ENCODE measurements around the gene KIAA0753. TPM values are rescaled to one million over a fixed set of nuclear protein-coding genes. Genes with fewer than 3 reads are reported as not detected.
A peak's percentile ranks its signal among the peaks of the same experiment; 100 is the strongest.

The KIAA0753 gene
- total RNA-seq, 4 donors from 2014 or later, result 33.9 to 58.8 (median 40.2) TPM

DNA sequence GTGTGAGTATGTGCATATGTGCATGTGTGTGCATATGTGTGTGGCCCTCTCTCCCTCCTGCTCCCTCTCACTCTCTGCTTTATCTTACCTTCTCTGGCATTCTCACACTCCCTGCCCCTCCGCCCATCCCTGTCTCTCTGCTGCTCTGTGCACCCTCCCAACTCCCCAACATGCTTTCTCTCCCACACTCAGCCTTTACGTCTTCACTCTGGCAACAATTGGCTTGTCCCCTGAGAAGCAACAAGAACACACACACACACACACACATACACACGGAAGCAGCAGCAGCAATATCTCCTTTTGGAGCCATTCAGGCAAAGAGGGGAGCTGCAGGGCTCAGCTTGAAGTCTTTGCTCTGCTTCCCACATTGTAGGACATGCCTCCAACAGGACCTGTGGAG lies 112.0 kb downstream of the KIAA0753 start:
- TF ChIP-seq EP300 (IDR thresholded peaks at IDR 0.05) (no peak), POLR2AphosphoS5 (IDR thresholded peaks at IDR 0.05) (no peak), POLR2A (IDR thresholded peaks at IDR 0.05) (no peak), CTCF (IDR thresholded peaks at IDR 0.05) (no peak)
- H3K27me3 ChIP-seq, result no peaks in the 10 kb centered on the region
- ATAC-seq, result no peak
- 86% methylated on average over 1 of the region's 3 CpGs; no CpG with 5 or more reads in 1 of the 2 donors for WGBS, 2 donors (ENCODE audit: low coverage in 1 of 2)
- H3K4me1 ChIP-seq, result peaks cover 0 to 31% (median 0%) of the 10 kb centered on the region in 3 donors
- no peaks in the 10 kb centered on the region for H3K9me3 ChIP-seq
- H3K4me3 ChIP-seq, result no peak overlapping the region
- H3K36me3 ChIP-seq, result peaks cover 0 to 15% of the 10 kb centered on the region in 2 donors
- H3K27ac ChIP-seq, result peak overlapping the region in 3 of 4 donors; percentile 6 to 79 (median 49)

Small RNA genes lying within 50 kb of the gene (small RNA-seq; reads per million reads assigned to genes)
- gene MIR4520-1 (0 to 0.13 (median 0.06) reads per million in 4 donors), gene RNA5SP435 (0.54 to 4.9 (median 2.5) reads per million in 4 donors)

Other genes starting within 250 kb of the KIAA0753 start
- gene AIPL1, start 205.6 kb downstream of the KIAA0753 start, total RNA-seq, result not detected
- under 1 TPM in 2 of 4 donors, not detected in 2; 0.31 to 0.59 TPM for gene PIMREG, start 196.3 kb downstream of the KIAA0753 start, total RNA-seq
- gene PITPNM3, start 84.2 kb downstream of the KIAA0753 start, total RNA-seq, result 10 to 100 TPM; 23.3 to 87.7 (median 47.8) TPM
- 10 to 100 TPM; 41.2 to 85.8 (median 68.2) TPM for gene TXNDC17, start 349 bp upstream of the KIAA0753 start, total RNA-seq
- 10 to 100 TPM in 1 of 4 donors, 1 to 10 TPM in 3; 1.9 to 12.0 (median 7.8) TPM for gene MED31, start 10.9 kb upstream of the KIAA0753 start, total RNA-seq
- 1 to 10 TPM in 2 of 4 donors, not detected in 2; 1.4 to 2.1 TPM for gene C17orf100, start 11.1 kb upstream of the KIAA0753 start, total RNA-seq
- under 1 TPM in 1 of 4 donors, not detected in 3; 0.39 TPM for gene SLC13A5, start 72.7 kb upstream of the KIAA0753 start, total RNA-seq
- gene XAF1, start 115.3 kb upstream of the KIAA0753 start, total RNA-seq, result 10 to 100 TPM; 11.0 to 40.9 (median 19.1) TPM
- 1 to 10 TPM in 1 of 4 donors, not detected in 3; 2.3 TPM for gene FBXO39, start 135.5 kb upstream of the KIAA0753 start, total RNA-seq
- under 1 TPM in 1 of 4 donors, not detected in 3; 0.27 TPM for gene TEKT1, start 191.0 kb upstream of the KIAA0753 start, total RNA-seq

All from gastroesophageal sphincter (tissue), 4 donors.